Measurements from ENCODE around the gene CCDC86.

DNA sequence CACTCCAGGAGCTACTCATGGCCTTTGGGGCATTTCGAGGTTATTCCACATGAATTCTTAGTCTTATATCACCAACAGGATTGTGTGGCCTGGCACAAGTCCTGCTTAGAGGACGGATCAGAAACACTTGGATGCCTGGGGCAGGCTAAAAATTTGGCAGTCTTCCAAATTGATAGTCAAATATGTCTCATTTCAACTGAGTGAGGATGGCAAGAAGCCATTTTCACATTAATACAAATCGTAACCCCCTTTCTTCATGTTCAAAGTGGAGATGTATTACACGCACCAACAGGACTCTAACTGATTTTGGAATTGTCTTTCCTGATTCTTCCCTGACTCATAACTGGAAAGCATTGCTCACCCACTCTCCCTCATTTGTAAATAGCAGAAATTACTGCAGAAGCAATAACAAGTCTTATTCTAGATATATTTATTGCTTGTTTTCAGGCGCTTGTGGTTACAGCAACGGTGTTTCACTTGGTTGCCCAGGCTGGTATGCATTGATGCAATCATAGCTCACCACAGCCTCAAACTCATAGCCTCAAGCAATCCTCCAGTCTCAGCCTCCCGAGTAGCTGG, 10.3 kb upstream of the CCDC86 start:
- TF ChIP-seq RAD21 (conservative IDR thresholded peaks at IDR 0.05 in 1 of 2, IDR thresholded peaks at IDR 0.05 in 1 of 2), result no peak
- TF ChIP-seq, protein P1, sequence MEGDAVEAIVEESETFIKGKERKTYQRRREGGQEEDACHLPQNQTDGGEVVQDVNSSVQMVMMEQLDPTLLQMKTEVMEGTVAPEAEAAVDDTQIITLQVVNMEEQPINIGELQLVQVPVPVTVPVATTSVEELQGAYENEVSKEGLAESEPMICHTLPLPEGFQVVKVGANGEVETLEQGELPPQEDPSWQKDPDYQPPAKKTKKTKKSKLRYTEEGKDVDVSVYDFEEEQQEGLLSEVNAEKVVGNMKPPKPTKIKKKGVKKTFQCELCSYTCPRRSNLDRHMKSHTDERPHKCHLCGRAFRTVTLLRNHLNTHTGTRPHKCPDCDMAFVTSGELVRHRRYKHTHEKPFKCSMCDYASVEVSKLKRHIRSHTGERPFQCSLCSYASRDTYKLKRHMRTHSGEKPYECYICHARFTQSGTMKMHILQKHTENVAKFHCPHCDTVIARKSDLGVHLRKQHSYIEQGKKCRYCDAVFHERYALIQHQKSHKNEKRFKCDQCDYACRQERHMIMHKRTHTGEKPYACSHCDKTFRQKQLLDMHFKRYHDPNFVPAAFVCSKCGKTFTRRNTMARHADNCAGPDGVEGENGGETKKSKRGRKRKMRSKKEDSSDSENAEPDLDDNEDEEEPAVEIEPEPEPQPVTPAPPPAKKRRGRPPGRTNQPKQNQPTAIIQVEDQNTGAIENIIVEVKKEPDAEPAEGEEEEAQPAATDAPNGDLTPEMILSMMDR (IDR thresholded peaks at IDR 0.05), result no peak
- TF ChIP-seq CEBPB (IDR thresholded peaks at IDR 0.05), result no peak
- TF ChIP-seq POLR2AphosphoS2 (conservative IDR thresholded peaks at IDR 0.05; ENCODE audit: low read length), result no peak
- TF ChIP-seq, protein P2, sequence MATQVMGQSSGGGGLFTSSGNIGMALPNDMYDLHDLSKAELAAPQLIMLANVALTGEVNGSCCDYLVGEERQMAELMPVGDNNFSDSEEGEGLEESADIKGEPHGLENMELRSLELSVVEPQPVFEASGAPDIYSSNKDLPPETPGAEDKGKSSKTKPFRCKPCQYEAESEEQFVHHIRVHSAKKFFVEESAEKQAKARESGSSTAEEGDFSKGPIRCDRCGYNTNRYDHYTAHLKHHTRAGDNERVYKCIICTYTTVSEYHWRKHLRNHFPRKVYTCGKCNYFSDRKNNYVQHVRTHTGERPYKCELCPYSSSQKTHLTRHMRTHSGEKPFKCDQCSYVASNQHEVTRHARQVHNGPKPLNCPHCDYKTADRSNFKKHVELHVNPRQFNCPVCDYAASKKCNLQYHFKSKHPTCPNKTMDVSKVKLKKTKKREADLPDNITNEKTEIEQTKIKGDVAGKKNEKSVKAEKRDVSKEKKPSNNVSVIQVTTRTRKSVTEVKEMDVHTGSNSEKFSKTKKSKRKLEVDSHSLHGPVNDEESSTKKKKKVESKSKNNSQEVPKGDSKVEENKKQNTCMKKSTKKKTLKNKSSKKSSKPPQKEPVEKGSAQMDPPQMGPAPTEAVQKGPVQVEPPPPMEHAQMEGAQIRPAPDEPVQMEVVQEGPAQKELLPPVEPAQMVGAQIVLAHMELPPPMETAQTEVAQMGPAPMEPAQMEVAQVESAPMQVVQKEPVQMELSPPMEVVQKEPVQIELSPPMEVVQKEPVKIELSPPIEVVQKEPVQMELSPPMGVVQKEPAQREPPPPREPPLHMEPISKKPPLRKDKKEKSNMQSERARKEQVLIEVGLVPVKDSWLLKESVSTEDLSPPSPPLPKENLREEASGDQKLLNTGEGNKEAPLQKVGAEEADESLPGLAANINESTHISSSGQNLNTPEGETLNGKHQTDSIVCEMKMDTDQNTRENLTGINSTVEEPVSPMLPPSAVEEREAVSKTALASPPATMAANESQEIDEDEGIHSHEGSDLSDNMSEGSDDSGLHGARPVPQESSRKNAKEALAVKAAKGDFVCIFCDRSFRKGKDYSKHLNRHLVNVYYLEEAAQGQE (IDR thresholded peaks at IDR 0.05), result no peak
- no peak for TF ChIP-seq CBX8 (IDR thresholded peaks at IDR 0.05)
- TF ChIP-seq, protein P3, sequence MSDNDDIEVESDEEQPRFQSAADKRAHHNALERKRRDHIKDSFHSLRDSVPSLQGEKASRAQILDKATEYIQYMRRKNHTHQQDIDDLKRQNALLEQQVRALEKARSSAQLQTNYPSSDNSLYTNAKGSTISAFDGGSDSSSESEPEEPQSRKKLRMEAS (IDR thresholded peaks at IDR 0.05), result no peak
- no peak for TF ChIP-seq HDAC2 (IDR thresholded peaks at IDR 0.05)
- TF ChIP-seq RFX5 (IDR thresholded peaks at IDR 0.05), result no peak
